GM23338 (cell line): ENCODE measurements around the gene RAB30. TPM values are rescaled to one million over a fixed set of nuclear protein-coding genes. Genes with fewer than 3 reads are reported as not detected.

Source experiments
- ATAC-seq: fragments of 200-7000 bp; cut with Tn5 transposase; 3 replicates; pipeline ENCODE4 v1.9.1; 2020
- DNase-seq: peaks from one replicate; pipeline ENCODE4 v3.0.0-alpha.2; 2015; ENCODE audit warnings: low spot score
- H2AFZ ChIP-seq: fragments of 200-600 bp; sonication (generic); 2 replicates; pipeline ENCODE4 v1.8.0; 2016; ENCODE audit warnings: antibody characterized with exemption, mild to moderate bottlenecking, moderate library complexity
- H3F3A ChIP-seq: fragments of 200-600 bp; sonication (generic); replicated peaks from 2 replicates; pipeline ENCODE4 v1.8.0; 2017; ENCODE audit warnings: antibody characterized with exemption, mixed run types, low read depth
- H3K27ac ChIP-seq: fragments of 200-600 bp; sonication (generic); 2 replicates; pipeline ENCODE4 v1.6.1; 2016; ENCODE audit warnings: low read depth
- H3K27me3 ChIP-seq: fragments of 200-600 bp; sonication (generic); 2 replicates; pipeline ENCODE4 v1.8.0; 2016; ENCODE audit warnings: mild to moderate bottlenecking, mixed run types, moderate library complexity; ENCODE audit not compliant: insufficient read depth
- H3K36me3 ChIP-seq: fragments of 200-600 bp; sonication (generic); 2 replicates; pipeline ENCODE4 v1.8.0; 2016; ENCODE audit warnings: mild to moderate bottlenecking; ENCODE audit not compliant: insufficient read depth
- H3K4me1 ChIP-seq: fragments of 200-600 bp; sonication (generic); 2 replicates; pipeline ENCODE4 v1.8.0; 2016; ENCODE audit warnings: mild to moderate bottlenecking, moderate library complexity; ENCODE audit not compliant: insufficient read depth
- H3K4me2 ChIP-seq: fragments of 200-600 bp; sonication (generic); 2 replicates; pipeline ENCODE4 v1.7.1; 2017; ENCODE audit warnings: mixed run types
- H3K4me3 ChIP-seq: fragments of 200-600 bp; sonication (generic); 2 replicates; pipeline ENCODE4 v1.6.1; 2016; ENCODE audit warnings: mixed run types
- H3K79me2 ChIP-seq: fragments of 200-600 bp; sonication (generic); replicated peaks from 2 replicates; pipeline ENCODE4 v1.8.0; 2017; ENCODE audit warnings: mild to moderate bottlenecking; ENCODE audit not compliant: insufficient read depth
- H3K9me2 ChIP-seq: fragments of 200-600 bp; sonication (generic); 2 replicates; pipeline ENCODE4 v1.8.0; 2017; ENCODE audit not compliant: insufficient read depth
- H4K20me1 ChIP-seq: fragments of 200-600 bp; sonication (generic); replicated peaks from 2 replicates; pipeline ENCODE4 v1.8.0; 2017; ENCODE audit warnings: mild to moderate bottlenecking; ENCODE audit not compliant: insufficient read depth
- H3K27ac Mint-ChIP-seq: 2 replicates; pipeline ENCODE4 v1.8.0; 2020; ENCODE audit warnings: inconsistent platforms, mild to moderate bottlenecking, moderate library complexity, mixed read lengths
- H3K27me3 Mint-ChIP-seq: 3 replicates; pipeline ENCODE4 v1.8.0; 2022; ENCODE audit warnings: low read depth, mild to moderate bottlenecking, moderate library complexity, mixed read lengths, inconsistent platforms; ENCODE audit not compliant: insufficient read depth, poor library complexity
- H3K36me3 Mint-ChIP-seq: 3 replicates; pipeline ENCODE4 v1.8.0; 2021; ENCODE audit warnings: low read depth, mild to moderate bottlenecking, inconsistent platforms, moderate library complexity, mixed read lengths
- H3K4me1 Mint-ChIP-seq: 3 replicates; pipeline ENCODE4 v1.8.0; 2020; ENCODE audit warnings: mild to moderate bottlenecking, inconsistent platforms, mixed read lengths
- H3K4me3 Mint-ChIP-seq: 3 replicates; pipeline ENCODE4 v1.8.0; 2021; ENCODE audit warnings: moderate library complexity, mild to moderate bottlenecking, inconsistent platforms, mixed read lengths
- H3K9me3 Mint-ChIP-seq: 3 replicates; pipeline ENCODE4 v1.8.0; 2020; ENCODE audit warnings: moderate library complexity, mild to moderate bottlenecking, inconsistent platforms, mixed read lengths
- EZH2 ChIP-seq: fragments of 200-600 bp; sonication (generic); IDR thresholded peaks from one replicate; pipeline ENCODE4 v1.8.0; 2017; ENCODE audit warnings: antibody characterized with exemption, mild to moderate bottlenecking, low read depth; ENCODE audit not compliant: unreplicated experiment
- POLR2AphosphoS5 ChIP-seq: IDR thresholded peaks from 2 replicates; pipeline ENCODE4 v1.6.1; 2016; ENCODE audit warnings: antibody characterized with exemption, low read depth
- REST ChIP-seq: IDR thresholded peaks from one replicate; pipeline ENCODE4 v1.6.1; 2018; ENCODE audit warnings: antibody characterized with exemption; ENCODE audit not compliant: unreplicated experiment
- ZNF114 ChIP-seq: fragments of 250-450 bp; sonication (Bioruptor Pico); IDR thresholded peaks from 2 replicates; pipeline ENCODE4 v1.5.0; 2020; ENCODE audit warnings: mild to moderate bottlenecking, moderate library complexity
- ZNF331 ChIP-seq: fragments of 250-450 bp; sonication (Bioruptor Pico); IDR thresholded peaks from 2 replicates; pipeline ENCODE4 v1.5.0; 2020; ENCODE audit warnings: low read depth, mild to moderate bottlenecking, moderate library complexity
- ZNF462 ChIP-seq: fragments of 250-450 bp; sonication (Bioruptor Pico); IDR thresholded peaks from 2 replicates; pipeline ENCODE4 v1.5.0; 2020; ENCODE audit warnings: mild to moderate bottlenecking, moderate library complexity
- polyA plus RNA-seq: library from polyadenylated mRNA; unstranded; fragments of >200 nt; fragmentation: Nextera tagmentation; extraction: Ambion mirVana; gene quantifications from 2 replicates; pipeline ENCODE4 v1.2.1, GENCODE V29; 2016
- total RNA-seq: library from RNA; depleted of rRNA; stranded (reverse); fragments of >200 nt; shearing (Covaris generic); gene quantifications from 2 replicates; pipeline ENCODE4 v1.2.3, GENCODE V29; 2014

The RAB30 gene
- total and polyA plus RNA-seq, 2 experiments from 2014 or later, result 3.3 to 6.6 TPM

DNA sequence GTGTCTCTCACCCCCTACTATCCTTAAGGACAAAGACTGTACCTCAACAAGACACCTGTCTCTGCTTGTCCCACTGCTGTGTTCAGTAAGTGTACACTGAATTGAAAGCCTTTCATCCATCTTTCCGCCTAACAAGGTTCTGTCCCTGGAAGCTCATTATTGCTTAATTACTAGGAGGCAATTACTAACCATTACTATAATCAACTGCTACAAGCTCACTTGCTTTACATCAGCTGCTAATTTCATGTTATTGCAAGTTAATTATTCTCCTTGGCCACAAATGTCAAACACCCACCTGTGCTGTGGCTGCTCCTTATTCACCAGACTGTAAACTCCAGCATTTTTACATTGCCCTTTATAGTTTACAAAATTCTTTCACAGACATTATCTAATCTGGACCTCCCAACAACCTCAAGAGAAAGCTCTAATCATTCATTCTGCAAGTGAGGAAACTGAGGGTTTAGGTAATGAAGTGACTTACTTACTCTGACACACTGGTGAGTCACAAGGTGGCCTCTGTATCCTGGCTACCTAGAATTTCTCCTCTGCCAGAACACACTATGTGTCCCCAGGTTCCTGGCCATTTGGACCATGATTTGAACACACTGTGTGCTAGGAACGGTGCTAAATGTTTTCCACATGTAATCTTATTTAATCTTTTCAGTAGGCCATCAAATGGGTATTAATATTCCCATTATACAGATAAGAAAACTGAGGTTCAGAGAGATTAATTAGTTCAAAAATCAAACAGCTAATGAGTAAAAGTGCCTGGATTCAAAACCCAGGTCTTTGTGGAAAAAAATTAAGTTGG, 66.7 kb downstream of the RAB30 start:
- Histone ChIP-seq H4K20me1 (no peaks in the 10 kb centered on the region; the same call in none of the 2 replicates), H3K9me2 (no peaks in the 10 kb centered on the region), H3F3A (no peaks in the 10 kb centered on the region), H3K27me3 (no peaks in the 10 kb centered on the region), H3K79me2 (no peaks in the 10 kb centered on the region), H3K36me3 (no peaks in the 10 kb centered on the region), H3K27ac (no peak overlapping the region), H3K4me3 (no peak overlapping the region), H2AFZ (no peak overlapping the region), H3K4me2 (no peak overlapping the region), H3K4me1 (peaks cover 5% of the 10 kb centered on the region)
- no peak overlapping the region for H3K4me3 Mint-ChIP-seq
- H3K27me3 Mint-ChIP-seq, result peaks cover 2% of the 10 kb centered on the region
- peaks cover 16% of the 10 kb centered on the region for H3K4me1 Mint-ChIP-seq
- no peak overlapping the region for H3K27ac Mint-ChIP-seq
- H3K9me3 Mint-ChIP-seq, result no peaks in the 10 kb centered on the region
- TF ChIP-seq ZNF114, result no peak
- TF ChIP-seq ZNF462 (CRISPR knock-in tag), result no peak
- no peak for TF ChIP-seq EZH2
- no peak for TF ChIP-seq REST
- no peak for TF ChIP-seq POLR2AphosphoS5
- no peak for TF ChIP-seq ZNF331 (CRISPR knock-in tag)
- ATAC-seq, result no peak
- no peaks in the 10 kb centered on the region for H3K36me3 Mint-ChIP-seq
- no peak for DNase-seq
